Limb (tissue), 2 donors: ENCODE measurements around the gene IFNA4.
"Not testable (repeated sequence)": the region's sequence is repeated elsewhere in the genome, so short reads cannot be mapped to it uniquely, and the experiment has no call there.

Source experiments
- DNase-seq, 2 donors: peaks; one replicate each; pipeline ENCODE4 v3.0.0-alpha.2; 2016; ENCODE audit errors: extremely low spot score in 2 of 2

IFNA4 gene

GRCh38 chr9:21166560-21166959 lies 20.8 kb downstream of the IFNA4 start, which contains the start of gene IFNA21:
Gene IFNA21 (minus strand): TSS chr9:21166660. CDS start chr9:21166612, 48 bp downstream.
- not testable (repeated sequence) for DNase-seq

GRCh38 chr9:21165516-21165915 lies 21.9 kb downstream of the IFNA4 start:
- DNase-seq: no peak

GRCh38 chr9:21160178-21160577 lies 27.2 kb downstream of the IFNA4 start:
- DNase-seq: no peak

- DNase-seq: no peak
Observed at GRCh38 chr9:21155501-21155900, 31.9 kb downstream of the IFNA4 start.

GRCh38 chr9:21154018-21154608 lies 33.3 kb downstream of the IFNA4 start:
- DNase-seq: peak in 1 of 2 donors; percentile 7

GRCh38 chr9:21153336-21154017 lies 33.9 kb downstream of the IFNA4 start:
- DNase-seq: no peak

DNA sequence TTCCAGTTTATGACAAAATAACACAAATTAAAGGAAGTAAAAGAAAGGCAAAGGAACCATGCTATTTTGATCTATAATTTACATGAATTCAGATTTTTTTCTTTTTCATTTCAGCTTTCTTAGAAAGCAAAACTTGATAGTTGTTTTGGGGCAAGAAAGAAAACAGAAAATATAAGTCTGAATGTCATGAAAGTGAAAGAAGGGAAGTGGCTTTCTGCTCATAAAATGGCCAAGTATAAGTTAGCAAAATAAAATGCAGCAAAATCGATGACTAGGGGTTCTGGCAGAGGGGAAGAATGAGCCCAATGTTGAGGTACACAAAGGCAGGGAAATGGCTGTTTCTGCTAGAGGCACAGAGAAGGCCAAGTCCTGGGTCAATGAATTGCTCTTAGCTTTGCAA lies 42.8 kb downstream of the IFNA4 start:
- DNase-seq: no peak

DNA sequence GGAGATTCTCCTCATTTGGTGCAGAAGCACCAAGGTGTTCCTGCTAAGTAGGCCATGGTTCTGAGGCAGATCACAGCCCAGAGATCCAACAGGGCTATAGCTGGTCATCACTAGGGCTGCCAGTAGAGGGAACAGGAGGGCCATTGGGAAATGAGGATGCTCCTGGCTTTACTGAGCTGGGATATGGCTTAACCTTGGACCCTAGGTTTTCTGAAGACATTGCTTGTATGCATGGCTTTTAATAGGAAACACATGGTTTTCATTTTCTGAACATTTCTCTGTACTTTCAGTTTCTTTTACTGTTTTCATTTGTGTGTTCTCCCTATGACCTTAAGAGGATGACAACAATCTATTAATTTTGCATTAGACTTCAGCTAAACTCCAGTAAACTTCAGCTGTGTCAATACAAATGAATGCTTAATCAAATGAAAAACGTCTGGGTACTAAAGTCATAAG lies 45.9 kb downstream of the IFNA4 start, which contains the start of gene IFNW1:
Gene IFNW1 (minus strand): TSS at position 406 of the 456 bp plus-strand sequence. CDS start 262 bp downstream, at position 144.
- no peak for DNase-seq

DNA sequence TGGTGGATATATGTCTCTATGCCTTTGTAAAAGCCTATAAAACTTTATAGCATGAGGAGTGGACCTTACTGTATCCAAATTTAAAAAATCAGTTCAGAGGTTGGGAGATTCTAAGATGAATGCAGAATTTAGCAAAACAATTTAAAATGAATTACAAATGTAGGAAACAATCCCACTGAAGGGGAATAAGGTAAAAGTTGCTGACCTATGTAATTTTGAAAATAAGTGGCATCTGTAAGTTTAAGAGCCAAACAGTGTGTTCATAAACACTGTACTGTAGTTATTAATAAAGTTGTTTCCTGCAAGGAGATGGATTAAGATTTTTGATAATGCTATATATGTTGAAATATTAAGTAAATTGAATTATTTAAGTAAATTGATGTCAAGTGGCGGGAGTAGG lies 50.4 kb downstream of the IFNA4 start:
- DNase-seq: no peak
